ENCODE results near the gene TNIK.

- TF ChIP-seq POLR2AphosphoS5 (IDR thresholded peaks at IDR 0.05; ENCODE audit: low read depth, low read length) (no peak), POLR2A (IDR thresholded peaks at IDR 0.05; ENCODE audit: low read depth, low read length) (no peak)
Measured at GRCh38 chr3:171258316-171258715, 201.9 kb downstream of the TNIK start.

Data from GM12892 (cell line).